GM21526 (cell line): ENCODE data around the gene HIGD1A.

ENCODE experiments used
- ATAC-seq: cut with Tn5 transposase; IDR thresholded peaks from one replicate; pipeline ENCODE4 v1.9.1; 2021; ENCODE audit warnings: moderate library complexity; ENCODE audit not compliant: unreplicated experiment, low FRiP score

HIGD1A gene

GRCh38 chr3:42801784-42802183 is 2.5 kb downstream of the HIGD1A start:
- ATAC-seq: no peak

- ATAC-seq: no peak
Observed at GRCh38 chr3:42801048-42801620, 3.2 kb downstream of the HIGD1A start.

GRCh38 chr3:42800251-42800650 is 4.0 kb downstream of the HIGD1A start:
- no peak for ATAC-seq

- no peak for ATAC-seq
Observed at GRCh38 chr3:42799376-42799775, 4.9 kb downstream of the HIGD1A start.

- ATAC-seq: no peak
Observed at GRCh38 chr3:42796332-42796885, 7.9 kb downstream of the HIGD1A start.

- ATAC-seq: no peak
Observed at GRCh38 chr3:42795621-42796181, 8.6 kb downstream of the HIGD1A start.

- no peak for ATAC-seq
Observed at GRCh38 chr3:42790714-42791229, 13.5 kb downstream of the HIGD1A start.

- no peak for ATAC-seq
Observed at GRCh38 chr3:42786631-42787030, 17.7 kb downstream of the HIGD1A start.

GRCh38 chr3:42786212-42786611 is 18.1 kb downstream of the HIGD1A start:
- no peak for ATAC-seq

GRCh38 chr3:42780892-42781700 is 23.2 kb downstream of the HIGD1A start:
- ATAC-seq: no peak

GRCh38 chr3:42780398-42780797 is 23.9 kb downstream of the HIGD1A start:
- ATAC-seq: no peak

GRCh38 chr3:42778644-42779043 is 25.6 kb downstream of the HIGD1A start:
- ATAC-seq: no peak

- no peak for ATAC-seq
Observed at GRCh38 chr3:42773409-42773751, 30.9 kb downstream of the HIGD1A start.

- peak; percentile 98 for ATAC-seq
Observed at GRCh38 chr3:42772670-42773408, 31.5 kb downstream of the HIGD1A start, which contains the start of gene CCDC13. CCDC13 (minus strand) TSS chr3:42773253; CDS start chr3:42758345, 14,908 bp downstream.

GRCh38 chr3:42771271-42771670 is 33.0 kb downstream of the HIGD1A start:
- no peak for ATAC-seq

- no peak for ATAC-seq
Observed at GRCh38 chr3:42769477-42770131, 34.7 kb downstream of the HIGD1A start.

- no peak for ATAC-seq
Observed at GRCh38 chr3:42764561-42765295, 39.6 kb downstream of the HIGD1A start.

GRCh38 chr3:42764115-42764514 is 40.2 kb downstream of the HIGD1A start:
- no peak for ATAC-seq

GRCh38 chr3:42763021-42763420 is 41.3 kb downstream of the HIGD1A start:
- no peak for ATAC-seq
